ENCODE results near the gene MRPS9. TPM values are rescaled to one million over a fixed set of nuclear protein-coding genes. Genes with fewer than 3 reads are reported as not detected.

The MRPS9 gene
- total RNA-seq, 1 experiment from 2014 or later = 55.4 TPM

- POLR2A ChIA-PET (ENCODE audit: low non-redundant PET) = no interaction called here
These were observed 5.4 kb upstream of the MRPS9 start for GRCh38 chr2:105032476-105032875.

GRCh38 chr2:105034170-105034569 lies 3.7 kb upstream of the MRPS9 start:
- H3K4me3 ChIP-seq (ENCODE audit: low read depth, low read length, poor library complexity, severe bottlenecking) = no peak overlapping the region
- BruUV-seq (replicated peaks) = no TSS peak
- H3K27me3 ChIP-seq (replicated peaks; ENCODE audit: insufficient read depth, low read depth, low read length, poor library complexity) = no peaks in the 10 kb centered on the region
- H3K27ac ChIP-seq (ENCODE audit: low read depth, low read length, poor library complexity, severe bottlenecking) = no peak overlapping the region
- ChIA-PET POLR2A (ENCODE audit: low non-redundant PET) (no interaction called here), CTCF (no interaction called here)
- DNase-seq (ENCODE audit: low spot score) = no peak
- TF ChIP-seq EZH2 (IDR thresholded peaks at IDR 0.05; ENCODE audit: borderline replicate concordance, low read depth, low read length, poor library complexity, severe bottlenecking) = no peak
- no peak for TF ChIP-seq CTCF (conservative IDR thresholded peaks at IDR 0.05; ENCODE audit: low read depth, low read length)
- H3K36me3 ChIP-seq (ENCODE audit: insufficient read depth, low read length, poor library complexity, severe bottlenecking) = no peaks in the 10 kb centered on the region
- peaks cover 3% of the 10 kb centered on the region for H3K4me1 ChIP-seq (ENCODE audit: insufficient read depth, low read length, poor library complexity, severe bottlenecking)
- H3K9me3 ChIP-seq (ENCODE audit: low read depth, low read length, poor library complexity, severe bottlenecking) = no peaks in the 10 kb centered on the region
- intact Hi-C loops (cut with micrococcal nuclease; ENCODE audit: unreplicated experiment) = no loop called here

More at GRCh38 chr2:105032476-105032875, 5.4 kb upstream of the MRPS9 start:
- Histone ChIP-seq H3K4me3 (ENCODE audit: low read depth, low read length, poor library complexity, severe bottlenecking) (no peak overlapping the region), H3K9me3 (ENCODE audit: low read depth, low read length, poor library complexity, severe bottlenecking) (no peaks in the 10 kb centered on the region), H3K27me3 (replicated peaks; ENCODE audit: insufficient read depth, low read depth, low read length, poor library complexity) (no peaks in the 10 kb centered on the region), H3K4me1 (ENCODE audit: insufficient read depth, low read length, poor library complexity, severe bottlenecking) (no peaks in the 10 kb centered on the region), H3K36me3 (ENCODE audit: insufficient read depth, low read length, poor library complexity, severe bottlenecking) (no peaks in the 10 kb centered on the region), H3K27ac (ENCODE audit: low read depth, low read length, poor library complexity, severe bottlenecking) (no peak overlapping the region)
- DNase-seq (ENCODE audit: low spot score) = no peak
- intact Hi-C loops (cut with micrococcal nuclease; ENCODE audit: unreplicated experiment) = no loop called here
- CTCF ChIA-PET = no interaction called here
- TF ChIP-seq CTCF (conservative IDR thresholded peaks at IDR 0.05; ENCODE audit: low read depth, low read length) (no peak), EZH2 (IDR thresholded peaks at IDR 0.05; ENCODE audit: borderline replicate concordance, low read depth, low read length, poor library complexity, severe bottlenecking) (no peak)
- BruUV-seq (replicated peaks) = no TSS peak

- intact Hi-C loops (cut with micrococcal nuclease; ENCODE audit: unreplicated experiment) = no loop called here
- TSS peak; percentile 66 for BruUV-seq (replicated peaks)
- DNase-seq (ENCODE audit: low spot score) = peak; percentile 6
These were observed 653 bp downstream of the MRPS9 start for GRCh38 chr2:105038383-105039061.

More at GRCh38 chr2:105038383-105039061, 653 bp downstream of the MRPS9 start:
- Histone ChIP-seq H3K4me3 (ENCODE audit: low read depth, low read length, poor library complexity, severe bottlenecking) (peak overlapping the region; percentile 82), H3K27me3 (replicated peaks; ENCODE audit: insufficient read depth, low read depth, low read length, poor library complexity) (no peaks in the 10 kb centered on the region), H3K9me3 (ENCODE audit: low read depth, low read length, poor library complexity, severe bottlenecking) (no peaks in the 10 kb centered on the region), H3K27ac (ENCODE audit: low read depth, low read length, poor library complexity, severe bottlenecking) (peak overlapping the region; percentile 83), H3K36me3 (ENCODE audit: insufficient read depth, low read length, poor library complexity, severe bottlenecking) (no peaks in the 10 kb centered on the region), H3K4me1 (ENCODE audit: insufficient read depth, low read length, poor library complexity, severe bottlenecking) (peaks cover 3% of the 10 kb centered on the region)
- ChIA-PET CTCF (interaction anchor here (0.6 kb wide), 1 partner anchor 128 kb away, joined by 4 read pairs; no protein-coding TSS in a partner anchor), POLR2A (ENCODE audit: low non-redundant PET) (interaction anchor here (0.6 kb wide), 1 partner anchor 42 kb away, joined by 5 read pairs; no protein-coding TSS in a partner anchor)
- TF ChIP-seq CTCF (conservative IDR thresholded peaks at IDR 0.05; ENCODE audit: low read depth, low read length) (no peak), EZH2 (IDR thresholded peaks at IDR 0.05; ENCODE audit: borderline replicate concordance, low read depth, low read length, poor library complexity, severe bottlenecking) (no peak)

All from A673 (cell line).